Loucy (cell line): ENCODE measurements around the gene KLRG1.

Source experiments
- H2AFZ ChIP-seq: fragments of 200-600 bp; sonication (generic); 2 replicates; pipeline ENCODE4 v1.6.0; 2016; ENCODE audit warnings: antibody characterized with exemption, mild to moderate bottlenecking, low read length, moderate library complexity
- H3F3A ChIP-seq: fragments of 200-600 bp; 2 replicates; pipeline ENCODE4 v1.6.0; 2016; ENCODE audit warnings: antibody characterized with exemption, low read depth, mild to moderate bottlenecking
- H3K27me3 ChIP-seq: fragments of 200-600 bp; sonication (generic); 2 replicates; pipeline ENCODE4 v1.6.1; 2014; ENCODE audit warnings: low read length, mild to moderate bottlenecking; ENCODE audit not compliant: insufficient read depth, poor library complexity, severe bottlenecking
- H3K36me3 ChIP-seq: fragments of 200-600 bp; sonication (generic); 2 replicates; pipeline ENCODE4 v1.6.1; 2016; ENCODE audit warnings: low read length; ENCODE audit not compliant: insufficient read depth
- H3K4me1 ChIP-seq: fragments of 200-600 bp; sonication (generic); 2 replicates; pipeline ENCODE4 v1.5.1; 2014; ENCODE audit warnings: low read length, mild to moderate bottlenecking; ENCODE audit not compliant: insufficient read depth, poor library complexity, severe bottlenecking
- H3K4me2 ChIP-seq: fragments of 200-600 bp; sonication (generic); 2 replicates; pipeline ENCODE4 v1.6.0; 2014; ENCODE audit warnings: antibody characterized with exemption, low read length, low read depth, mild to moderate bottlenecking; ENCODE audit not compliant: poor library complexity, severe bottlenecking
- H3K4me3 ChIP-seq: fragments of 200-600 bp; sonication (generic); 2 replicates; pipeline ENCODE4 v1.5.1; 2014; ENCODE audit warnings: low read length, mild to moderate bottlenecking, mixed read lengths; ENCODE audit not compliant: poor library complexity, severe bottlenecking
- H3K79me2 ChIP-seq: fragments of 200-600 bp; sonication (generic); 2 replicates; pipeline ENCODE4 v1.6.1; 2014; ENCODE audit warnings: low read length; ENCODE audit not compliant: insufficient read depth
- H3K9ac ChIP-seq: fragments of 200-600 bp; sonication (generic); 2 replicates; pipeline ENCODE4 v1.6.0; 2014; ENCODE audit warnings: mild to moderate bottlenecking, low read depth, low read length, moderate library complexity; ENCODE audit not compliant: poor library complexity, severe bottlenecking
- H3K9me2 ChIP-seq: fragments of 200-600 bp; sonication (generic); replicated peaks from 2 replicates; pipeline ENCODE4 v1.6.1; 2016; ENCODE audit warnings: low read depth, low read length, mixed read lengths
- H3K9me3 ChIP-seq: fragments of 200-600 bp; sonication (generic); 2 replicates; pipeline ENCODE4 v1.6.1; 2014; ENCODE audit warnings: mild to moderate bottlenecking, antibody characterized with exemption, low read length, low read depth; ENCODE audit not compliant: insufficient read depth
- H4K20me1 ChIP-seq: fragments of 200-600 bp; sonication (generic); 2 replicates; pipeline ENCODE4 v1.6.0; 2014; ENCODE audit warnings: antibody characterized with exemption, low read length, mild to moderate bottlenecking; ENCODE audit not compliant: insufficient read depth, poor library complexity, severe bottlenecking
- CTCF ChIP-seq: fragments of 200-600 bp; sonication (generic); conservative IDR thresholded peaks from 2 replicates; pipeline ENCODE4 v1.5.1; 2014; ENCODE audit warnings: mild to moderate bottlenecking, antibody characterized with exemption, low read length
- EZH2phosphoT487 ChIP-seq: fragments of 200-600 bp; IDR thresholded peaks from 2 replicates; pipeline ENCODE4 v1.6.1; 2018; ENCODE audit warnings: antibody characterized with exemption, mild to moderate bottlenecking, moderate library complexity, borderline replicate concordance

The KLRG1 gene

GRCh38 chr12:8956772-8957171 is 32.6 kb upstream of the KLRG1 start:
- no peak overlapping the region for H3K4me2 ChIP-seq
- peaks cover 13% of the 10 kb centered on the region for H3K4me1 ChIP-seq
- H3K9ac ChIP-seq: no peak overlapping the region
- no peaks in the 10 kb centered on the region for H3F3A ChIP-seq
- H2AFZ ChIP-seq: no peak overlapping the region
- H3K79me2 ChIP-seq: no peaks in the 10 kb centered on the region
- H3K9me3 ChIP-seq: peaks cover 9% of the 10 kb centered on the region; the same call in 1 of the 2 replicates
- H3K4me3 ChIP-seq: no peak overlapping the region
- TF ChIP-seq EZH2phosphoT487 (no peak), CTCF (no peak)
- no peaks in the 10 kb centered on the region for H3K27me3 ChIP-seq
- no peaks in the 10 kb centered on the region for H3K9me2 ChIP-seq
- H4K20me1 ChIP-seq: no peaks in the 10 kb centered on the region
- no peaks in the 10 kb centered on the region for H3K36me3 ChIP-seq

- H3K4me1 ChIP-seq: peaks cover 13% of the 10 kb centered on the region
- peaks cover 9% of the 10 kb centered on the region; the same call in 1 of the 2 replicates for H3K9me3 ChIP-seq
- no peak overlapping the region for H2AFZ ChIP-seq
- no peaks in the 10 kb centered on the region for H3K79me2 ChIP-seq
- H3K4me2 ChIP-seq: no peak overlapping the region
- no peak for TF ChIP-seq CTCF
- no peak for TF ChIP-seq EZH2phosphoT487
- H3K9ac ChIP-seq: no peak overlapping the region
- no peaks in the 10 kb centered on the region for H3K27me3 ChIP-seq
- H4K20me1 ChIP-seq: no peaks in the 10 kb centered on the region
- H3K36me3 ChIP-seq: no peaks in the 10 kb centered on the region
- H3F3A ChIP-seq: no peaks in the 10 kb centered on the region
- no peak overlapping the region for H3K4me3 ChIP-seq
- no peaks in the 10 kb centered on the region for H3K9me2 ChIP-seq
Observed at GRCh38 chr12:8957561-8957960, 31.8 kb upstream of the KLRG1 start.

GRCh38 chr12:8958066-8958465 is 31.3 kb upstream of the KLRG1 start:
- H3K4me1 ChIP-seq: peaks cover 13% of the 10 kb centered on the region
- TF ChIP-seq CTCF: no peak
- no peak for TF ChIP-seq EZH2phosphoT487
- H3K9me2 ChIP-seq: no peaks in the 10 kb centered on the region
- H3K9ac ChIP-seq: no peak overlapping the region
- no peak overlapping the region for H2AFZ ChIP-seq
- H3K4me3 ChIP-seq: no peak overlapping the region
- H3K79me2 ChIP-seq: no peaks in the 10 kb centered on the region
- no peaks in the 10 kb centered on the region for H3K36me3 ChIP-seq
- no peaks in the 10 kb centered on the region for H3F3A ChIP-seq
- peaks cover 8% of the 10 kb centered on the region; the same call in 1 of the 2 replicates for H3K9me3 ChIP-seq
- no peaks in the 10 kb centered on the region for H4K20me1 ChIP-seq
- no peak overlapping the region for H3K4me2 ChIP-seq
- no peaks in the 10 kb centered on the region for H3K27me3 ChIP-seq
